Testis (tissue), 3 donors: Measurements from ENCODE around the gene BABAM2. TPM values are rescaled to one million over a fixed set of nuclear protein-coding genes. Genes with fewer than 3 reads are reported as not detected.
"Not testable (repeated sequence)": the region's sequence is repeated elsewhere in the genome, so short reads cannot be mapped to it uniquely, and the experiment has no call there.

Experiments
- DNase-seq: peaks from one replicate; pipeline ENCODE4 v3.0.0-alpha.2; 2019
- H3K27ac ChIP-seq, 2 donors: fragments of 200-600 bp; sonication (generic); one replicate each; pipeline ENCODE4 v1.5.1; 2019
- H3K27me3 ChIP-seq: fragments of 200-600 bp; sonication (generic); one replicate; pipeline ENCODE4 v1.5.1; 2019
- H3K36me3 ChIP-seq: fragments of 200-600 bp; sonication (generic); one replicate; pipeline ENCODE4 v1.5.1; 2017; ENCODE audit warnings: low read depth; ENCODE audit errors: missing control alignments
- H3K4me1 ChIP-seq: fragments of 200-600 bp; sonication (generic); one replicate; pipeline ENCODE4 v1.5.1; 2019
- H3K4me3 ChIP-seq, 2 donors: fragments of 200-600 bp; sonication (generic); one replicate each; pipeline ENCODE4 v1.5.1; 2017 to 2019
- H3K9me3 ChIP-seq: fragments of 200-600 bp; sonication (generic); one replicate; pipeline ENCODE4 v1.5.1; 2017
- CTCF ChIP-seq, 3 experiments: fragments of 450-650 bp in 2 of 3; fragments of 200-600 bp in 1 of 3; sonication (generic) in 1 of 3; IDR thresholded peaks; one replicate each; pipeline ENCODE4 v1.5.1; 2016 to 2019; ENCODE audit warnings: antibody characterized with exemption in 3 of 3, mild to moderate bottlenecking in 2 of 3, moderate library complexity in 1 of 3
- POLR2A ChIP-seq: fragments of 450-650 bp; IDR thresholded peaks from one replicate; pipeline ENCODE4 v1.6.1; 2017; ENCODE audit warnings: antibody characterized with exemption, mild to moderate bottlenecking, moderate library complexity
- WGBS, 2 donors: methylation state at CpG; one replicate each; pipeline ENCODE4 v1.1.5; 2018; 5-methylcytosine and 5-hydroxymethylcytosine counted together
- intact Hi-C: fragments of 100-400 bp; cut with DNase I; formaldehyde crosslinking; loops from one replicate; pipeline ENCODE4 v1.15.1; 2023; ENCODE audit warnings: low total_unique reads
- polyA plus RNA-seq: library from polyadenylated mRNA; stranded (reverse); fragments of 350-450 nt; fragmentation: Illumina TruSeq; extraction: RNeasy Lipid Tissue Mini Kit (QIAGEN cat#74804); gene quantifications from one replicate; pipeline ENCODE4 v1.2.3, GENCODE V29; 2014; ENCODE audit warnings: low read depth, low replicate concordance; ENCODE audit not compliant: insufficient read depth
- total RNA-seq, 2 donors: library from RNA; depleted of rRNA; stranded (reverse); fragments of >200 nt; gene quantifications; one replicate each; pipeline ENCODE4 v1.2.3, GENCODE V29; 2016

BABAM2 gene
- total and polyA plus RNA-seq, 3 donors from 2014 or later = 49.2 to 70.6 (median 59.1) TPM

DNA sequence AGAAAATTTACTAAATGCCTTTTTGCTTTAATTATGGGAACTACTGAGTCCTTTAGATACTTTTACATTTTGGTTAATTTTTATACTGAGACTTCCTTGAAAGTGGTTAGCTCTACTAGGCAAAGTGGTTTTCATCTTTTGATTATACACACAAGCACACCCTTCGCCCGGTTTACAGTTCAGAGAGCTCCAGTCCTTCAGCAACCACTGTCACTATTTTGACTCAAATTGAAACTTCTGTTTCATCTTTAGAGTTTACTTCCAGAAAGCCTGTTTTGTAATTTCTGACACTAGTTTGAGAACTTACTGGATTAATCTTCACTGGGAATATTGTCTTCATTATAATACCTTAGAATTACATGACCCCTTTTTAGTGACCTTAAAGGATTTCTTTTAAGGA, 361.8 kb downstream of the BABAM2 start:
- H3K27ac ChIP-seq = no peak overlapping the region

DNA sequence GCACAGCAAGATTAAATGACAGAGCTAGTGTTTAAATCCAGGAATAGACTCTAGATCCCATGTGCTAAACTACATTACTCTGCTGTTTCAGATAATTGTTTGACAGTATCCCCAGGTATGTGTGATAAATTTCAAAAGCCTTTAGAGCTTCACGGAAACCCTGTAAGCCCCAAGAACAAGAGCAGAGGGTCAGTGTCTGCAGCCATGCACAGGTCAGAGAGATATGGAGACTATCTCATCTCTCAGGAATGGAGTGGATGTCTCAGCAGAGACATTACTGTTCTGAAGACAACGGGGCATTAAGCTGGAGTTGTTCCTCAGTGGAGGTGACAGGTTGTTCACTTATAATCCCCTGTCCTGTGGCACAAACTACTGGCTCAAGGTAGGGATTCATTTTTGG, 363.0 kb downstream of the BABAM2 start:
- TF ChIP-seq POLR2A (no peak), CTCF (IDR thresholded peaks at IDR 0.05) (no peak)
- no peaks in the 10 kb centered on the region for H3K36me3 ChIP-seq
- H3K27ac ChIP-seq = no peak overlapping the region
- no peaks in the 10 kb centered on the region for H3K4me1 ChIP-seq
- no peaks in the 10 kb centered on the region for H3K27me3 ChIP-seq
- DNase-seq = no peak
- 93 to 98% methylated on average over 2 of the region's 2 CpGs for WGBS, 2 donors
- no peaks in the 10 kb centered on the region for H3K9me3 ChIP-seq
- no peak overlapping the region for H3K4me3 ChIP-seq
- intact Hi-C loops = no loop called here

More for the DNA sequence above, 361.8 kb downstream of the BABAM2 start:
- H3K36me3 ChIP-seq = no peaks in the 10 kb centered on the region
- no peak overlapping the region for H3K4me3 ChIP-seq
- no peak for DNase-seq
- WGBS, 2 donors = 91 to 98% methylated on average over 2 of the region's 2 CpGs
- no peaks in the 10 kb centered on the region for H3K9me3 ChIP-seq
- no peaks in the 10 kb centered on the region for H3K4me1 ChIP-seq
- intact Hi-C loops = no loop called here
- H3K27me3 ChIP-seq = no peaks in the 10 kb centered on the region
- no peak for TF ChIP-seq CTCF (IDR thresholded peaks at IDR 0.05)
- no peak for TF ChIP-seq POLR2A

DNA sequence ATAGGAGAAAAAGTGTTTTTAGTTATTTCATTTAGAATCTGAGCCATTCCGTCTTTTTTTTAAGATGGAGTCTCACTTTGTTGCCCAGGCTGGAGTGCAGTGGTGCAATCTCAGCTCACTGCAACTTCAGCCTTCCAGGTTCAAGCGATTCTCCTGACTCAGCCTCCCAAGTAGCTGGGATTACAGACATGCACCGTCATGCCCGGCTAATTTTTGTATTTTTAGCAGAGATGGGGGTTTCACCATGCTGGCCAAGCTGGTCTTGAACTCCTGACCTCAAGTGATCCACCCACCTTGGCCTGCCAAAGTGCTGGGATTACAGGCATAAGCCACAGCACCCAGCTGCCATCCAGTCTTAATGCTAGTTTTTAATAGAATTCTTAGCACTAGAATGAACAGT, 364.7 kb downstream of the BABAM2 start:
- H3K4me3 ChIP-seq, intact Hi-C loops, DNase-seq, H3K4me1 ChIP-seq, H3K36me3 ChIP-seq, H3K27me3 ChIP-seq, H3K9me3 ChIP-seq, H3K27ac ChIP-seq: not testable (repeated sequence)
- WGBS, 2 donors = 83 to 96% methylated on average over 4 of the region's 4 CpGs

DNA sequence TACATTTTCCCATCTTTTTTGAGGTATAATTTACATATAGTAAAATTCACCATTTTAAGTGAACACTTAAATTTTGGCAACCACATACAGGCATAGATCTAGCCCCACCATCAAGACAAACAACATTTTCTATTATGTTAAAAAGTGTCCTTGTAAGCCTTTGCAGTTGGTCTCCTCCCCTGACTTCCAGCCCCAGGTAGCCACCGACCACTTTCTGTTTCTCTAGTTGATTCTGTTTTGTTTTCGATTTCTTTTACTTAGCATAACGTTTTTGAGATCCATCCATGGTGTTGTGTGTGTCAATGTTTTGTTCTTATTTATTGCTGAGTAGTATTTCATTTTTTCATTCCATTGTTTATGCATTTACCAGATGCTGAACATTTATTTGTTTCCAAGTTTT, 366.7 kb downstream of the BABAM2 start:
- DNase-seq = no peak
- TF ChIP-seq CTCF (IDR thresholded peaks at IDR 0.05) (no peak), POLR2A (no peak)
- 85 to 92% methylated on average over 3 of the region's 3 CpGs for WGBS, 2 donors
- Histone ChIP-seq H3K27ac (no peak overlapping the region), H3K36me3 (no peaks in the 10 kb centered on the region), H3K9me3 (no peaks in the 10 kb centered on the region), H3K27me3 (no peaks in the 10 kb centered on the region), H3K4me1 (no peaks in the 10 kb centered on the region), H3K4me3 (no peak overlapping the region)
- intact Hi-C loops = no loop called here

DNA sequence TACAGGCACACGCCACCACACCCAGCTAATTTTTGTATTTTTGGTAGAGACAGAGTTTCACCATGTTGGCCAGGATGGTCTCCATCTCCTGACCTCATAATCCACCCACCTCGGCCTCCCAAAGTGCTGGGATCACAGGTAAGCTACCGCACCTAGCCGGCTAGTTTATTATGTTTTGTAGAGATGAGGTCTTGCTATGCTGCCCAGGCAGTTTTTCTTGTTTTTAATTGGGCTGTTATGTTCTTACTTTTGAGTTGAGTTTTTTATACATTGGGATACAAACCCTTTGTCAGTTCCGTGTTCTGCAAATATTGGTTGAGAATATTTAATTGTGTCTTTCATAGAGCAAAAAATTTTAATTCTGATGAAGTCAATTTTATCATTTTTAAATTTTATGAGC, 368.7 kb downstream of the BABAM2 start:
- H3K36me3 ChIP-seq, DNase-seq, intact Hi-C loops, H3K9me3 ChIP-seq, H3K27me3 ChIP-seq, H3K4me1 ChIP-seq, H3K27ac ChIP-seq, H3K4me3 ChIP-seq: not testable (repeated sequence)
- 93 to 98% methylated on average over 5 of the region's 5 CpGs for WGBS, 2 donors

- Histone ChIP-seq H3K4me1 (peaks cover 12% of the 10 kb centered on the region), H3K36me3 (no peaks in the 10 kb centered on the region), H3K4me3 (no peak overlapping the region), H3K27me3 (no peaks in the 10 kb centered on the region), H3K27ac (no peak overlapping the region), H3K9me3 (no peaks in the 10 kb centered on the region)
- WGBS, 2 donors = 93 to 95% methylated on average over 5 of the region's 5 CpGs
- no peak for DNase-seq
- intact Hi-C loops = no loop called here
- TF ChIP-seq CTCF (IDR thresholded peaks at IDR 0.05) (no peak), POLR2A (no peak)
Observed at GRCh38 chr2:28263690-28264089, 373.2 kb downstream of the BABAM2 start.
